PFSK-1 (cell line): ENCODE data around the gene NOP56. TPM values are rescaled to one million over a fixed set of nuclear protein-coding genes. Genes with fewer than 3 reads are reported as not detected.

Source experiments
- FOXP2 ChIP-seq: optimal IDR thresholded peaks from 2 replicates; pipeline ENCODE3; 2011; ENCODE audit warnings: borderline replicate concordance, control low read depth, inconsistent platforms; ENCODE audit not compliant: insufficient read depth; ENCODE audit errors: extremely low read length, extremely low read depth
- POLR2AphosphoS5 ChIP-seq: IDR thresholded peaks from 2 replicates; pipeline ENCODE4 v1.6.1; 2012; ENCODE audit warnings: low read depth, mild to moderate bottlenecking, control low read depth, low read length, moderate library complexity
- REST ChIP-seq, 2 experiments: IDR thresholded peaks; 2 replicates each; pipeline versions ENCODE4 v1.6.1 to v1.8.0; 2011 to 2012; ENCODE audit warnings: low read depth in 2 of 2, low read length in 2 of 2, control low read depth in 1 of 2, inconsistent platforms in 1 of 2, mild to moderate bottlenecking in 1 of 2, moderate library complexity in 1 of 2; ENCODE audit not compliant: insufficient read depth in 1 of 2
- SIN3A ChIP-seq: IDR thresholded peaks from 2 replicates; pipeline ENCODE4 v1.6.1; 2012; ENCODE audit warnings: mild to moderate bottlenecking, low read length, moderate library complexity, borderline replicate concordance; ENCODE audit not compliant: insufficient read depth
- TAF1 ChIP-seq: IDR thresholded peaks from 2 replicates; pipeline ENCODE4 v1.6.1; 2012; ENCODE audit warnings: low read length, control low read depth, borderline replicate concordance; ENCODE audit not compliant: insufficient read depth
- polyA plus RNA-seq: library from polyadenylated mRNA; unstranded; fragments of >200 nt; gene quantifications from one replicate; pipeline ENCODE4 v1.2.1, GENCODE V29; 2012; ENCODE audit warnings: low read depth, missing spikeins; ENCODE audit not compliant: insufficient read length

The NOP56 gene, protein sequence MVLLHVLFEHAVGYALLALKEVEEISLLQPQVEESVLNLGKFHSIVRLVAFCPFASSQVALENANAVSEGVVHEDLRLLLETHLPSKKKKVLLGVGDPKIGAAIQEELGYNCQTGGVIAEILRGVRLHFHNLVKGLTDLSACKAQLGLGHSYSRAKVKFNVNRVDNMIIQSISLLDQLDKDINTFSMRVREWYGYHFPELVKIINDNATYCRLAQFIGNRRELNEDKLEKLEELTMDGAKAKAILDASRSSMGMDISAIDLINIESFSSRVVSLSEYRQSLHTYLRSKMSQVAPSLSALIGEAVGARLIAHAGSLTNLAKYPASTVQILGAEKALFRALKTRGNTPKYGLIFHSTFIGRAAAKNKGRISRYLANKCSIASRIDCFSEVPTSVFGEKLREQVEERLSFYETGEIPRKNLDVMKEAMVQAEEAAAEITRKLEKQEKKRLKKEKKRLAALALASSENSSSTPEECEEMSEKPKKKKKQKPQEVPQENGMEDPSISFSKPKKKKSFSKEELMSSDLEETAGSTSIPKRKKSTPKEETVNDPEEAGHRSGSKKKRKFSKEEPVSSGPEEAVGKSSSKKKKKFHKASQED
- 614 TPM for polyA plus RNA-seq

DNA sequence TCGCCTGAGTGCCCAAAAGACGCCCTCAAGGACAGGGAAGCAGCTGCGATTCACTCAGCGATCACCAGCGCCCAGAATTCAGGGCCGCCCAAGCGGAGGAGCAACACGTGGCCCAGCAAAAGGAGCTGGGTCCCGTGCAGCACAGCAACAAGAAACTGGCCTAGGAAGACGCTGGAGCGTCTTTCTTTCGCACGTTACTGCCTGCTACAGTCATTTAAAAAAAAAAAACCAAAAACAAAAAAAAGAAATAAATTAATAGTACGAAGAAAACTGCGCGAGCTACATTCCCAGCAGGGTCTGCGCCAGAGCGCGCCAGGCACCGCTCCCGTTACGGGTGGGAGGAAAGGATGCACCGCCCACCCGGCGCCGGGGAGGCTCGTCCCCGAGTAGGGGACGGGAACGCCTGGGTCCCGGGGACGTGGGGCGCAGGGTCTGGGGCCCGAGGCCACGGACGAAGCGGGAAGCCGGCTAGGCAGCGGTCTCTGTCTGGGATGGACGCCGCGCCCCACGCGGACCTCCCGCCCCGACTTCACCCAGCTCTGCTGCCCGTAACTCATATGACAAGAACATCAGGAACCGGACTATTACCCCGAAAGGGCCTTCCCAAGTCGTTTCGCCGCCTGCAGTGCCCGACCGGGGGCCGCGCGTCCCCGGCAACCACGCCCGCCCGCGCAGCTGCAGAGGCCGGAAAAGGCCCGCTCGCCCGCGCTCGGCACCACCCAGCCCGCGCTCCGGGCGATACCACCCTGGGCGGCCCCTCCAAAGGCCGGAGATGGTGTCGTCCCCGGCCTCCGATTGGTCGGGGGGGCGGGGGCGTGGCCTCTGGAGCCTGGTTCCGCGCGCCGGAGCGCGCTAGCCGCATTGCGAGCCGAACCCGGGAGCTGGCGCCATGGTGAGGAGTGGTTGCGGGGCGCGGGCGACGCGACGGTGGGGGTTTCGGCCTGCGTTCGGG, at the start of gene NOP56:
Gene NOP56 (plus strand): TSS at position 861 of the 952 bp plus-strand sequence. CDS start 29 bp downstream, at position 890.
- TF ChIP-seq REST (IDR thresholded peaks at IDR 0.05; ENCODE audit: insufficient read depth in 1 of 2, low read depth in 2 of 2, low read length in 2 of 2), result peak; percentile 31 to 48; a peak in 2 of 4 replicates
- peak; percentile 98 for TF ChIP-seq POLR2AphosphoS5
- TF ChIP-seq SIN3A, result no peak; the same call in 1 of the 2 replicates
- TF ChIP-seq TAF1, result peak; percentile 99

DNA sequence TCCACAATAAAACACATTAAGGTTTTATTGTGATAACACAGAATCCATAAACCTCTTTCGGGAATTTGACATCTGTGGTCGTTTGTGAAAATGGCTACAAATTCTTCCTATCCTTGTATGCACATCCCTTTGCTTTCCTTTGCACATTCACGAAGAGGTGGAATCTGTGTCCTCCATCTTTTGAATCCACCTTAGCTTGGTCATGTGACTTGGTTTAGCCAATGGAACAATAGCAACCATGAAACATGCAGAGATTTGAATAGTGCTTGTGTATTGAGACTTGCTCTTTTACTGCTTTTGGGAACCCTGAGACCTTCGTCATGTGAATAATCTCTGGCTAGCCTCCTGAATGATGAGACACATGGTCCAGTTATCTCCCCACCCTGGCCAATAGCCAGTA, 49.7 kb upstream of the NOP56 start:
- TF ChIP-seq REST (IDR thresholded peaks at IDR 0.05; ENCODE audit: insufficient read depth in 1 of 2, low read depth in 2 of 2, low read length in 2 of 2), result no peak
- TF ChIP-seq SIN3A, result no peak
- TF ChIP-seq FOXP2, result no peak
- TF ChIP-seq TAF1, result no peak
- TF ChIP-seq POLR2AphosphoS5, result no peak

DNA sequence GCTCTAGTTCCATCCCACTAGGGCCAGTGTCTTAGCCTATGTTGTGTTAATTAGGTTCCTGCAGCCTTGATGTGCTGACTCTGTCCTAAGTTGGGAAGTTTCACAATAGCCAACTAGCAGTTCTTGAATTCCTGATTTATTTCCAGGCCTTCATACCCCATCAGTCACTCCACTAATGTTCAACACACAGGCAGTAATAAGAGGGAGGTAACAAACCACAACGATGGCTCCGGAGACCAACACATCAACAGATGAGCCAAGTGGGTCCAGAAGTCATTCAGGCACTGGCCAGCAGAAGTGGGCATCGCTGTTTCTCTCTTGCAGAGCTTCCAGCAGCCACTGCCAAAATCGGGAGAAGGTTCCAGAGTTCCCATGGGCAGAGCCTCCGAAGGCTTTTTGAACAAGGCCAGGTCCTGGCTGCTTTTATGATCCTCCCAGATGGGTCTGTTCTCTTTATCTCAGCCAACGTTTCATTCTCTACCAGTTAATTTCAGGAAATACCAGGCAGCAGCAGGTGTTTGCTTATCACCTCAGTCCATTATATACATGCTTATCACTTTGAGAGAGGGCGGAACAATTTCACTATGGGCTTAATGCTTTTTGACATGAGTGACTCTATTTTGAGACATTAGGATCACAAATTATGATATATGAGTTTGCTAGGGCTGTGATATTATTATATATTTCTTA, 48.5 kb upstream of the NOP56 start:
- TF ChIP-seq POLR2AphosphoS5 (no peak), TAF1 (no peak), SIN3A (no peak), REST (IDR thresholded peaks at IDR 0.05; ENCODE audit: insufficient read depth in 1 of 2, low read depth in 2 of 2, low read length in 2 of 2) (no peak), FOXP2 (no peak)

GRCh38 chr20:2604506-2604835, 48.0 kb upstream of the NOP56 start:
- no peak for TF ChIP-seq REST (IDR thresholded peaks at IDR 0.05; ENCODE audit: insufficient read depth in 1 of 2, low read depth in 2 of 2, low read length in 2 of 2)
- no peak for TF ChIP-seq TAF1
- no peak for TF ChIP-seq FOXP2
- no peak for TF ChIP-seq SIN3A
